ENCODE results near the gene ANO1. TPM values are rescaled to one million over a fixed set of nuclear protein-coding genes. Genes with fewer than 3 reads are reported as not detected.

ANO1 gene
- total RNA-seq, 2 experiments from 2014 or later = not detected

DNA sequence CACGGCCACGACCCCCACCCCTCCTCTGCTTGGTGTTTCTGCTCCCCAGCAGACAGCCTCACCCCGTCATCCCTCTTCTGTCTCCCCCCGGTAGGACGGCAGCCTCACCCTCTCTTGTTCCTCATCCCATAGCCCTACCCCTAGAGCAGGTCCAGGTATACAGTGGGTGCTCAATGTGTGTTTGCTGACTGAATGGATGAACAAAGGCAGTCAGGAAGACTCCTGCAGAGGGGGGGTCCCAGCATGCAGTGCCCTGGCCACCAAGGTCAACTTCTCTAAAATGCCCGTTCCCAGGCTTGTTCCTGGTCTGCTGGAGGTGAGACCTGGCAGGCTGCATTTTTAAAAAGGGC is 90.3 kb downstream of the ANO1 start:
- H3K27me3 Mint-ChIP-seq = peaks cover 7% of the 10 kb centered on the region
- no peak overlapping the region for H3K27ac Mint-ChIP-seq
- intact Hi-C loops (cut with DNase I, micrococcal nuclease) = no loop called here
- no peak overlapping the region for H3K4me3 Mint-ChIP-seq
- peaks cover 5 to 8% of the 10 kb centered on the region in 2 experiments for H3K27me3 ChIP-seq (ENCODE audit: control insufficient read depth in 1 of 2, insufficient read depth in 2 of 2, low read length in 2 of 2)
- POLR2A ChIA-PET = no interaction called here
- DNase-seq = no peak
- H3K4me3 ChIP-seq (ENCODE audit: low read length) = no peak overlapping the region
- TF ChIP-seq, protein P1, sequence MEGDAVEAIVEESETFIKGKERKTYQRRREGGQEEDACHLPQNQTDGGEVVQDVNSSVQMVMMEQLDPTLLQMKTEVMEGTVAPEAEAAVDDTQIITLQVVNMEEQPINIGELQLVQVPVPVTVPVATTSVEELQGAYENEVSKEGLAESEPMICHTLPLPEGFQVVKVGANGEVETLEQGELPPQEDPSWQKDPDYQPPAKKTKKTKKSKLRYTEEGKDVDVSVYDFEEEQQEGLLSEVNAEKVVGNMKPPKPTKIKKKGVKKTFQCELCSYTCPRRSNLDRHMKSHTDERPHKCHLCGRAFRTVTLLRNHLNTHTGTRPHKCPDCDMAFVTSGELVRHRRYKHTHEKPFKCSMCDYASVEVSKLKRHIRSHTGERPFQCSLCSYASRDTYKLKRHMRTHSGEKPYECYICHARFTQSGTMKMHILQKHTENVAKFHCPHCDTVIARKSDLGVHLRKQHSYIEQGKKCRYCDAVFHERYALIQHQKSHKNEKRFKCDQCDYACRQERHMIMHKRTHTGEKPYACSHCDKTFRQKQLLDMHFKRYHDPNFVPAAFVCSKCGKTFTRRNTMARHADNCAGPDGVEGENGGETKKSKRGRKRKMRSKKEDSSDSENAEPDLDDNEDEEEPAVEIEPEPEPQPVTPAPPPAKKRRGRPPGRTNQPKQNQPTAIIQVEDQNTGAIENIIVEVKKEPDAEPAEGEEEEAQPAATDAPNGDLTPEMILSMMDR (IDR thresholded peaks at IDR 0.05) = no peak
- no peaks in the 10 kb centered on the region for H3K4me1 ChIP-seq (ENCODE audit: insufficient read depth, low read length)
- peaks cover 0 to 6% of the 10 kb centered on the region in 2 experiments for H3K9me3 ChIP-seq (ENCODE audit: control insufficient read depth in 1 of 2, insufficient read depth in 1 of 2, low read length in 2 of 2)
- no peaks in the 10 kb centered on the region for H3K36me3 ChIP-seq (ENCODE audit: insufficient read depth, low read length)
- H3K4me1 Mint-ChIP-seq (ENCODE audit: low read depth) = no peaks in the 10 kb centered on the region
- H3K27ac ChIP-seq (ENCODE audit: low read depth in 1 of 2, low read length in 2 of 2) = no peak overlapping the region
- ATAC-seq (ENCODE audit: poor library complexity) = no peak
- no peaks in the 10 kb centered on the region for H3K9me3 Mint-ChIP-seq
- CTCF ChIA-PET = no interaction called here
- H3K36me3 Mint-ChIP-seq (ENCODE audit: low read depth) = no peaks in the 10 kb centered on the region

DNA sequence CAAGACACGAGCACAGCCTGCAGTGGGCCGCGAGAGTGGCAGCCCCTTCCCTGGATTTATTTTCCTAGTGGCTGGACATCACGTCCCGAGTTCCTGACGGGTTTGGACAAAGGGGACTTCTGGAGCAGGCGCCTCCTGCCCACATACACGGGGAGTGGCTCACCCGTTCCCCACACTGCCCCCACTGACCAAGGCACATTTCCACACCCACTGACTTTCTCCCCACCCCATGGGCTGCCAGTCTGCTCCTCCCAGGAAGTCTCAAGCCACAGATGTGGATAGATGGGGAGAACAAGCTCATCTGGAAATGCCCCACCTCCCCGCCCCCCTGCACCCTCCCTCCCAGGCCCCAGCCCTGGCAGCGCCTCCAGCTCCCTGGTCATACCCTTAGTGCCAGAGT is 91.0 kb downstream of the ANO1 start:
- CTCF ChIA-PET = no interaction called here
- no peaks in the 10 kb centered on the region for H3K9me3 Mint-ChIP-seq
- Histone ChIP-seq H3K9me3 (ENCODE audit: control insufficient read depth in 1 of 2, insufficient read depth in 1 of 2, low read length in 2 of 2) (peaks cover 0 to 6% of the 10 kb centered on the region in 2 experiments), H3K4me3 (ENCODE audit: low read length) (no peak overlapping the region), H3K36me3 (ENCODE audit: insufficient read depth, low read length) (no peaks in the 10 kb centered on the region), H3K27ac (ENCODE audit: low read depth in 1 of 2, low read length in 2 of 2) (no peak overlapping the region), H3K27me3 (ENCODE audit: control insufficient read depth in 1 of 2, insufficient read depth in 2 of 2, low read length in 2 of 2) (peaks cover 5 to 8% of the 10 kb centered on the region in 2 experiments), H3K4me1 (ENCODE audit: insufficient read depth, low read length) (no peaks in the 10 kb centered on the region)
- H3K27me3 Mint-ChIP-seq = peaks cover 7% of the 10 kb centered on the region
- intact Hi-C loops (cut with DNase I, micrococcal nuclease) = no loop called here
- H3K36me3 Mint-ChIP-seq (ENCODE audit: low read depth) = no peaks in the 10 kb centered on the region
- DNase-seq (no peak), ATAC-seq (ENCODE audit: poor library complexity) (no peak)
- no peak overlapping the region for H3K27ac Mint-ChIP-seq
- H3K4me1 Mint-ChIP-seq (ENCODE audit: low read depth) = no peaks in the 10 kb centered on the region
- no peak overlapping the region for H3K4me3 Mint-ChIP-seq
- TF ChIP-seq, protein P1 (IDR thresholded peaks at IDR 0.05) = no peak
- POLR2A ChIA-PET = no interaction called here

DNA sequence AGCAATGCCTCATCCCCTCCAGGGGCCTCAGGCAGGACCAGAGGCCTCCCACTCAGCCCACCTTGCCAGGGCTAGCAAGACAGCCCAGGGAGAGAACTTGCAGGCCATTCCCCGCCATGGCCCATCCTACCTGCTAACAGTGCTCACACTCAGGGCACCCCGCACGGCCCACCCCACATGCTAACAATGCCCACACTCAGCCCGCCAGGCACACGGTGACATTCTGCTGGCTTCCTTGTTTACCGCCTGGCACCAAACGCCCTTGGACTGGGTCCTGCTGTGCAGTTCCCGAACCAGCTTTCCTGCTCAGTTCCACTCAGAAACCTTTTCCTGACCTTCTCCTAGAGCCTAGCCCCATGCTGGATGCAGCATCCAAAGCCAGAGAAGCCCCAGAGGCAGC is 91.5 kb downstream of the ANO1 start:
- no peaks in the 10 kb centered on the region for H3K9me3 Mint-ChIP-seq
- Histone ChIP-seq H3K36me3 (ENCODE audit: insufficient read depth, low read length) (no peaks in the 10 kb centered on the region), H3K4me1 (ENCODE audit: insufficient read depth, low read length) (no peaks in the 10 kb centered on the region), H3K27me3 (ENCODE audit: control insufficient read depth in 1 of 2, insufficient read depth in 2 of 2, low read length in 2 of 2) (peaks cover 5 to 8% of the 10 kb centered on the region in 2 experiments), H3K27ac (ENCODE audit: low read depth in 1 of 2, low read length in 2 of 2) (no peak overlapping the region), H3K9me3 (ENCODE audit: control insufficient read depth in 1 of 2, insufficient read depth in 1 of 2, low read length in 2 of 2) (peaks cover 0 to 6% of the 10 kb centered on the region in 2 experiments), H3K4me3 (ENCODE audit: low read length) (no peak overlapping the region)
- H3K4me1 Mint-ChIP-seq (ENCODE audit: low read depth) = no peaks in the 10 kb centered on the region
- intact Hi-C loops (cut with DNase I, micrococcal nuclease) = no loop called here
- TF ChIP-seq, protein P1 (IDR thresholded peaks at IDR 0.05) = no peak
- ChIA-PET CTCF (no interaction called here), POLR2A (no interaction called here)
- no peak overlapping the region for H3K27ac Mint-ChIP-seq
- no peak overlapping the region for H3K4me3 Mint-ChIP-seq
- H3K36me3 Mint-ChIP-seq (ENCODE audit: low read depth) = no peaks in the 10 kb centered on the region
- ATAC-seq (ENCODE audit: poor library complexity) = no peak
- no peak for DNase-seq
- H3K27me3 Mint-ChIP-seq = peaks cover 7% of the 10 kb centered on the region

Measured in CD4-positive, alpha-beta T cell (primary cell).